HG03039 (cell line): ENCODE measurements around the gene FER.

ENCODE experiments used
- ATAC-seq: cut with Tn5 transposase; IDR thresholded peaks from one replicate; pipeline ENCODE4 v1.9.1; 2021; ENCODE audit warnings: mild to moderate bottlenecking, moderate library complexity; ENCODE audit not compliant: unreplicated experiment

FER gene

GRCh38 chr5:109224276-109224882 is 476.7 kb downstream of the FER start:
- ATAC-seq: no peak

GRCh38 chr5:109225716-109226625 is 478.3 kb downstream of the FER start:
- ATAC-seq: no peak

DNA sequence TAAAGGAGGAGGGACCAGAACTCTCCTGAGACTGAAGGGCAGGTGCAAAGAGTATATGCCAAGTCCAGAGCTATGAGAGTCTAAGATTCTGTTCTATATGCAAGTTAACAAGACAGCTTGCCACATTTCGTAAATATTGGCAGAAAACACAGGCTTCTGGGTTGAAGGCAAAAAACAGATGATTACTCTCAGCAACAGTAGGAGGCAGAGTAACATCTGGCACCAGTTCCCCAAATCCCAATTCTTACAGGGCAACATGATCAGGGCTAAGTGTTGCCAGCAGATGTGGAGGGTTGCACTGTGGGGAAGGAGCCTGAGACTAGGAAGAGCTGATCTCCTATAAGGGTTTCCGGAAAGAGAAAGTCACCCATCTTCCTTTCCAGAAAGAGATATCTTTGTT is 482.7 kb downstream of the FER start:
- no peak for ATAC-seq

- ATAC-seq: no peak
These were observed 483.6 kb downstream of the FER start for GRCh38 chr5:109231331-109231730.

- ATAC-seq: no peak
These were observed 486.7 kb downstream of the FER start for GRCh38 chr5:109234381-109234780.

DNA sequence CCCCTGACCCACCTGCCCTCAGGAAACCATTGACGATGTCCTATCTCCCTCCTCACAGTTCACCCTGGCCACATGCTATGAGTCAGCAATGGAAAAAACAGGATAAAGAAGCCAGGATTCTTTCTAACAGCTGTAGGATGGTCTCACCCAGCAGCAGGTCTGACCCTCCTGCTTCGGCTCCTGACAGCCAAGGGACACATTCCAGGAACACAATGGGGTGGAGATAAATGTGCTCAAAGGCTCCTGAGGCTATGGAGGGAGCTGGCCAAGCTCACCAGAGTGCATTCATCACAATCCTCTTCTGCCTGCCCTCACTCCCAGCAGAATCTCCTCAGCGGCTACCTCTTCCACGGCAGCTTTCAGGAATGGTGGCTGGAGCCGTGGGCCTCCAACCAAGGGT is 491.8 kb downstream of the FER start:
- no peak for ATAC-seq

DNA sequence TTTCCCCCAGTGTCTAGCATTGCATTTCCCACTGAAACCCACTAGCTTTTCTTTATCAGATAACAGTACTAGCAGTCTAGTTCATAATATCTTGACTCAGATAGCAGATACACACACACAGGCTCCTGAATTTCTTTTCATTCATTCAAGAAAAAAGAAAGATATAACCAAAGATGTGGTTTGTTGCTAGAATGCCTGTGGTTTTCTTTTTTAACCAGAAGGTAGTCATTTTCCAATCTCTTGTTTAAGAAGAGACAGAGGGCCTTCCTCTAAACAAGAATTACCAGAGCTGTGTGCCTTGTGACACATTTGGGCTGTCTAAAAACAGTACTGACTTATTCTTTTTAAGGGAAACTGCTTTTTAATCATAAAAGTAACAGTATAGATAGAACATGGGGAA is 494.8 kb downstream of the FER start:
- ATAC-seq: no peak

- ATAC-seq: no peak
These were observed 498.7 kb downstream of the FER start for GRCh38 chr5:109246395-109246794.
